ENCODE measurements around the gene PPP1R3F.
"Not testable (repeated sequence)": the region's sequence is repeated elsewhere in the genome, so short reads cannot be mapped to it uniquely, and the experiment has no call there.

PPP1R3F gene

GRCh38 chrX:49309401-49309981 is 39.9 kb downstream of the PPP1R3F start:
- Histone ChIP-seq H3K4me3 (peak overlapping the region; percentile 69), H3K27ac (peak overlapping the region; percentile 25 to 69)
- TF ChIP-seq CTCF (IDR thresholded peaks at IDR 0.05): no peak
- DNase-seq (ENCODE audit: low spot score): no peak

- Histone ChIP-seq H3K27ac (no peak overlapping the region), H3K4me3 (no peak overlapping the region)
- TF ChIP-seq CTCF (IDR thresholded peaks at IDR 0.05): no peak
- DNase-seq (ENCODE audit: low spot score): no peak
Measured at GRCh38 chrX:49310371-49310770, 40.8 kb downstream of the PPP1R3F start.

- Histone ChIP-seq H3K4me3 (no peak overlapping the region), H3K27ac (no peak overlapping the region)
- no peak for DNase-seq (ENCODE audit: low spot score)
- no peak for TF ChIP-seq CTCF (IDR thresholded peaks at IDR 0.05)
Measured at GRCh38 chrX:49312176-49312575, 42.6 kb downstream of the PPP1R3F start.

- Histone ChIP-seq H3K4me3 (no peak overlapping the region), H3K27ac (no peak overlapping the region)
- DNase-seq (ENCODE audit: low spot score): no peak
- no peak for TF ChIP-seq CTCF (IDR thresholded peaks at IDR 0.05)
Measured at GRCh38 chrX:49316085-49316484, 46.5 kb downstream of the PPP1R3F start.

- not testable (repeated sequence) for DNase-seq (ENCODE audit: low spot score); H3K4me3 ChIP-seq; H3K27ac ChIP-seq
Measured at GRCh38 chrX:49321737-49322136, 52.1 kb downstream of the PPP1R3F start, which contains the start of gene GAGE12J. GAGE12J (plus strand) TSS chrX:49322037; CDS start chrX:49323194, 1,157 bp downstream.

- not testable (repeated sequence) for DNase-seq (ENCODE audit: low spot score); H3K27ac ChIP-seq; H3K4me3 ChIP-seq
Measured at GRCh38 chrX:49322266-49322665, 52.7 kb downstream of the PPP1R3F start.

- not testable (repeated sequence) for DNase-seq (ENCODE audit: low spot score); H3K27ac ChIP-seq; H3K4me3 ChIP-seq
Measured at GRCh38 chrX:49323735-49324134, 54.1 kb downstream of the PPP1R3F start.

GRCh38 chrX:49330421-49330820 is 60.8 kb downstream of the PPP1R3F start:
- H3K27ac ChIP-seq; DNase-seq (ENCODE audit: low spot score): not testable (repeated sequence)

GRCh38 chrX:49331282-49331681 is 61.7 kb downstream of the PPP1R3F start, which contains the start of gene GAGE13:
GAGE13 (plus strand) TSS chrX:49331582; CDS start chrX:49332738, 1,156 bp downstream.
- DNase-seq (ENCODE audit: low spot score): not testable (repeated sequence)

More at GRCh38 chrX:49330421-49330820, 60.8 kb downstream of the PPP1R3F start:
- H3K4me3 ChIP-seq: not testable (repeated sequence)

GRCh38 chrX:49331841-49332240 is 62.2 kb downstream of the PPP1R3F start:
- not testable (repeated sequence) for DNase-seq (ENCODE audit: low spot score); H3K4me3 ChIP-seq; H3K27ac ChIP-seq

More at GRCh38 chrX:49331282-49331681, 61.7 kb downstream of the PPP1R3F start, which contains the start of gene GAGE13:
- H3K4me3 ChIP-seq, H3K27ac ChIP-seq: not testable (repeated sequence)

All from coronary artery (tissue), 2 donors.